IPS-15b (cell line): ENCODE data around the gene FAP.

Experiments
- H3K27me3 ChIP-seq: one replicate; pipeline ENCODE4 v1.6.1; 2013; ENCODE audit warnings: low read length; ENCODE audit not compliant: control insufficient read depth, insufficient read depth
- H3K36me3 ChIP-seq: one replicate; pipeline ENCODE4 v1.6.1; 2013; ENCODE audit warnings: low read length; ENCODE audit not compliant: control insufficient read depth, insufficient read depth
- H3K4me1 ChIP-seq: one replicate; pipeline ENCODE4 v1.6.1; 2013; ENCODE audit warnings: mild to moderate bottlenecking, low read length; ENCODE audit not compliant: control insufficient read depth, insufficient read depth
- H3K4me3 ChIP-seq: one replicate; pipeline ENCODE4 v1.5.1; 2013; ENCODE audit warnings: low read depth, low read length
- H3K9ac ChIP-seq: one replicate; pipeline ENCODE4 v1.6.1; 2013; ENCODE audit warnings: low read depth, mild to moderate bottlenecking, low read length
- H3K9me3 ChIP-seq: one replicate; pipeline ENCODE4 v1.6.1; 2013; ENCODE audit warnings: mild to moderate bottlenecking, low read length; ENCODE audit not compliant: control insufficient read depth, insufficient read depth

The FAP gene

GRCh38 chr2:162152147-162152546 is 91.1 kb downstream of the FAP start, which contains the start of gene GCG:
Gene GCG (minus strand): TSS chr2:162152247. CDS start chr2:162149178, 3,069 bp downstream.
- no peaks in the 10 kb centered on the region for H3K36me3 ChIP-seq
- no peaks in the 10 kb centered on the region for H3K9me3 ChIP-seq
- H3K4me1 ChIP-seq, result peaks cover 3% of the 10 kb centered on the region
- no peak within 1 kb of the TSS for H3K4me3 ChIP-seq
- H3K27me3 ChIP-seq, result peaks cover 3% of the 10 kb centered on the region
- H3K9ac ChIP-seq, result no peak within 1 kb of the TSS

- H3K9ac ChIP-seq, result no peak overlapping the region
- H3K36me3 ChIP-seq, result no peaks in the 10 kb centered on the region
- H3K27me3 ChIP-seq, result peaks cover 3% of the 10 kb centered on the region
- H3K4me3 ChIP-seq, result no peak overlapping the region
- peaks cover 3% of the 10 kb centered on the region for H3K4me1 ChIP-seq
- no peaks in the 10 kb centered on the region for H3K9me3 ChIP-seq
Observed at GRCh38 chr2:162149940-162150339, 93.3 kb downstream of the FAP start.

GRCh38 chr2:162149466-162149865 is 93.8 kb downstream of the FAP start:
- Histone ChIP-seq H3K9me3 (no peaks in the 10 kb centered on the region), H3K36me3 (no peaks in the 10 kb centered on the region), H3K4me1 (peaks cover 3% of the 10 kb centered on the region), H3K27me3 (peaks cover 3% of the 10 kb centered on the region), H3K4me3 (no peak overlapping the region), H3K9ac (no peak overlapping the region)

GRCh38 chr2:162148956-162149355 is 94.3 kb downstream of the FAP start:
- Histone ChIP-seq H3K27me3 (peaks cover 3% of the 10 kb centered on the region), H3K4me1 (peaks cover 3% of the 10 kb centered on the region), H3K9me3 (no peaks in the 10 kb centered on the region), H3K4me3 (no peak overlapping the region), H3K9ac (no peak overlapping the region), H3K36me3 (no peaks in the 10 kb centered on the region)

- Histone ChIP-seq H3K27me3 (no peaks in the 10 kb centered on the region), H3K36me3 (no peaks in the 10 kb centered on the region), H3K4me1 (no peaks in the 10 kb centered on the region), H3K9ac (no peak overlapping the region), H3K9me3 (no peaks in the 10 kb centered on the region), H3K4me3 (no peak overlapping the region)
Observed at GRCh38 chr2:162143969-162144368, 99.3 kb downstream of the FAP start.

GRCh38 chr2:162138310-162138709 is 104.9 kb downstream of the FAP start:
- H3K9me3 ChIP-seq, result no peaks in the 10 kb centered on the region
- H3K27me3 ChIP-seq, result no peaks in the 10 kb centered on the region
- no peak overlapping the region for H3K4me3 ChIP-seq
- no peaks in the 10 kb centered on the region for H3K4me1 ChIP-seq
- H3K9ac ChIP-seq, result no peak overlapping the region
- no peaks in the 10 kb centered on the region for H3K36me3 ChIP-seq

GRCh38 chr2:162127422-162127821 is 115.8 kb downstream of the FAP start:
- no peak overlapping the region for H3K9ac ChIP-seq
- H3K9me3 ChIP-seq, result no peaks in the 10 kb centered on the region
- no peaks in the 10 kb centered on the region for H3K4me1 ChIP-seq
- H3K4me3 ChIP-seq, result no peak overlapping the region
- no peaks in the 10 kb centered on the region for H3K36me3 ChIP-seq
- no peaks in the 10 kb centered on the region for H3K27me3 ChIP-seq

GRCh38 chr2:162126527-162126926 is 116.7 kb downstream of the FAP start:
- Histone ChIP-seq H3K9ac (no peak overlapping the region), H3K36me3 (no peaks in the 10 kb centered on the region), H3K4me3 (no peak overlapping the region), H3K27me3 (no peaks in the 10 kb centered on the region), H3K4me1 (no peaks in the 10 kb centered on the region), H3K9me3 (no peaks in the 10 kb centered on the region)

GRCh38 chr2:162126111-162126519 is 117.1 kb downstream of the FAP start:
- no peak overlapping the region for H3K9ac ChIP-seq
- no peaks in the 10 kb centered on the region for H3K27me3 ChIP-seq
- H3K36me3 ChIP-seq, result no peaks in the 10 kb centered on the region
- no peaks in the 10 kb centered on the region for H3K4me1 ChIP-seq
- no peaks in the 10 kb centered on the region for H3K9me3 ChIP-seq
- H3K4me3 ChIP-seq, result no peak overlapping the region

- Histone ChIP-seq H3K9ac (no peak overlapping the region), H3K4me3 (no peak overlapping the region), H3K36me3 (no peaks in the 10 kb centered on the region), H3K9me3 (no peaks in the 10 kb centered on the region), H3K27me3 (no peaks in the 10 kb centered on the region), H3K4me1 (no peaks in the 10 kb centered on the region)
Observed at GRCh38 chr2:162125138-162125537, 118.1 kb downstream of the FAP start.

- H3K9ac ChIP-seq, result no peak overlapping the region
- no peaks in the 10 kb centered on the region for H3K27me3 ChIP-seq
- H3K9me3 ChIP-seq, result no peaks in the 10 kb centered on the region
- no peak overlapping the region for H3K4me3 ChIP-seq
- no peaks in the 10 kb centered on the region for H3K36me3 ChIP-seq
- no peaks in the 10 kb centered on the region for H3K4me1 ChIP-seq
Observed at GRCh38 chr2:162123806-162124758, 119.2 kb downstream of the FAP start.
